T-helper 2 cell (primary cell): ENCODE data around the gene CSE1L.
"Not testable (repeated sequence)": the region's sequence is repeated elsewhere in the genome, so short reads cannot be mapped to it uniquely, and the experiment has no call there.

Source experiments
- DNase-seq, 5 experiments: peaks; one replicate each; pipeline versions ENCODE4 v3.0.0 to v3.0.0-alpha.2; 2012 to 2022

CSE1L gene

DNA sequence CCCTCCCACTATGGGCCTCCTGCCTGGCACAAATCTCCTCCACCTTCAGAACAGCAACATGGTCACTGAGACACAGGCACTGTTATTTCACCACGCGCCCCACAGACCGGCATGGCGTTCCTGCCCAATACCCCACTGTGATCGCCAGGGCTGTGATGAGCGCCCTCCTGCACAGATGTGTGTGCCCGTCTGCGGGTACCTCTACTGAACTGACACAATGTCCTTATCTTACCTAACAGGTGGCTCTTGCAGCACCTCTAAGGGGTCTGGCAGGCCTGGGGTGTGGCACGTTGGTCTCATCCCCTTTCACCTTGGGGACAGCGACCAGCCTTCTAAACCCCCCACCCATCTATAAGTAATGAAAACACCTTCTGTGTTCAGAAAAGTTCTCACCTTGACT lies 77.9 kb downstream of the CSE1L start:
- no peak for DNase-seq

GRCh38 chr20:49132995-49133478 lies 86.9 kb downstream of the CSE1L start:
- peak in 2 of 5 experiments; percentile 15 to 55 for DNase-seq

- no peak for DNase-seq
These were observed 87.5 kb downstream of the CSE1L start for GRCh38 chr20:49133571-49133970.

DNA sequence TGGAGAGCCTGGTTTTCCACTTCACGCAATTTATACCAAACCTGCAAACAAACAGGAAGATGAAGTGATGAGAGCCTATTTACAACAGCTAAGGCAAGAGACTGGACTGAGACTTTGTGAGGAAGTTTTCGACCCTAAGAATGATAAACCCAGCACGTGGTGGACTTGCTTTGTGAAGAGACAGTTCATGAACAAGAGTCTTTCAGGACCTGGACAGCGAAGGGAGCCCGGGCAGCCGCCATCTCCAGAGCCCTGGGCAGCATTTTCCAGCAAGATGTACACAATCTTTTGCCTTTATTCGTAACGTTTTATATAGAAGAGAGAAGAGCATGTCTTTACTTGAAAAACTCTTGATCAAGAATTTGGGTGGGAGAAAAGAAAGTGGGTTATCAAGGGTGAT lies 88.7 kb downstream of the CSE1L start:
- not testable (repeated sequence) for DNase-seq

- no peak for DNase-seq
These were observed 90.9 kb downstream of the CSE1L start for GRCh38 chr20:49136817-49137571.

- DNase-seq = no peak
These were observed 92.3 kb downstream of the CSE1L start for GRCh38 chr20:49138431-49138830.

GRCh38 chr20:49140411-49140810 lies 94.3 kb downstream of the CSE1L start:
- no peak for DNase-seq

GRCh38 chr20:49140834-49141233 lies 94.7 kb downstream of the CSE1L start:
- no peak for DNase-seq
